HG03045 (cell line): Measurements from ENCODE around the gene PRKCE.

Experiments
- ATAC-seq: cut with Tn5 transposase; IDR thresholded peaks from one replicate; pipeline ENCODE4 v1.9.1; 2021; ENCODE audit warnings: mild to moderate bottlenecking, moderate library complexity; ENCODE audit not compliant: unreplicated experiment

The PRKCE gene

GRCh38 chr2:46091004-46091403 lies 439.5 kb downstream of the PRKCE start:
- no peak for ATAC-seq

DNA sequence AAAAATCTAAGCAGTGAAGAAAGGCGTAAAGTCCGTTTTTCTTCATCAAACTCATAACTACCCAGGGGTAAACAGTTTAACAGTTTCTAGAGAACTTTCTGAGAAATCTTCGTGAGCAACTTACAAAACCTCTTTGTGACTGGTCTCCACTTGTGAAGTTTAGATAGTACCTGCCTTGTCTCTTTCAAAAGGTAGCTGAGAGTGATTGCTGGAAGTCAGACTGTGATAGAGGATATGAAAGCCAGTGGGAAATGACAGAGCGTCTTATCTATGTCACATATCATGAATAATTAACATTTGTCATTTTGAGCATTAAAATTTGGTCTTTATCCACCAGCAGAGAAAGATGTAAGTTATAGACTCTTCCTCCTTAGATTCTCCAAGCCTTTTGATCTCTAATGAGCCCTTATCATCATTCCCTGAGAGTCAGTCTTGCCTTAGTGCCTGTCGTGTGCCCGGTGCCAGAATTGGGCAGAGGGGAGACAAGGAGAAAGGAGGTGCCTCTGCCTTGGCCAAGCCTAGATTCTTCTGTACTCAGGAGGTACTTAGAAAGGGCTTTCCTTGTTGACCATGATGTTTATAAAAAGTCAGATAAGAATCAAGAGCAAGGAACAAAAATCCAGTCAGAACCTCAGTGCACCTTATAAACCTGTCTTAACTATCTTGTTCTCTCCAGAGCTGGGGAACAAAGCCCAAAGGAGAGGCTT lies 440.6 kb downstream of the PRKCE start:
- no peak for ATAC-seq

GRCh38 chr2:46094689-46095088 lies 443.2 kb downstream of the PRKCE start:
- ATAC-seq, result no peak

- no peak for ATAC-seq
Measured at GRCh38 chr2:46095830-46096229, 444.4 kb downstream of the PRKCE start.

DNA sequence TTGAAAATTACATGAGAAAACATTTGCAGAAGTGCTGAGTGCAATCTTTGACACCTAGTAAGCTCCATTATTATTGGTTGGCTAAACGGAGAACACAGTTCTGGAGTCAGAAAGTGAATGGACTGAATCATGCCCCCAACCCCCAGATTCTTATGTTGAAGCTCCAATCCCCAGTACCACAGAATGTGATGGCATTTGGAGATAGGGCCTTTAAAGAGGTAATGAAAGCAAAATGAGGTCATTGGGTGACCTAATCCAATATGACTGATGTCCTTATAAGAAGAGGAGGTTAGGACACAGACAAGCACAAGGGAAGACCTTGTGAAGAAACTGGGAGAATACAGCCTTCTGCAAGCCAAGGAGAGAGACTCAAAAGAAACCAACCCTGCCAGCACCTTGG lies 444.8 kb downstream of the PRKCE start:
- no peak for ATAC-seq

GRCh38 chr2:46097714-46098480 lies 446.4 kb downstream of the PRKCE start:
- ATAC-seq, result no peak

DNA sequence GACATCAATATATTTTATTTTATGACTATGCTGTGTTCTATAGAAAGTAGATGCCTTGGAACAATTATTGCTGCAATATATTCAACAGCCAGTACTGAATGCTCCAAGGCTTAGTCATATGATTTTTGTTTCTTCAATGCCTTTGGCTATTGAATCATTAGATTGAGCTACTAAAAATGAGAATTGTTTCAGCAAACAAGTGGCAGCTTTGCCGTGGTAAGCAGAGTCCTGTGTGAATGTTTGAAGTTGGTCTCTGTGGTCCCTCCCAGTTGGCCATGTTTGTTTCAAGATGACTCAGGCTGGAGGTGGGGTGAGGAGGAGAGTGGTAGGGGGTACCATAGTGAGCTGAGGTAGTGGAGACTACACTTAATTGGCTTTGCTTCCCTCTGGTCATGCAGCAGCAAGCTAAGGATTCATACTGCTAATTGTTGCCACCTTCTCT lies 447.2 kb downstream of the PRKCE start:
- no peak for ATAC-seq

DNA sequence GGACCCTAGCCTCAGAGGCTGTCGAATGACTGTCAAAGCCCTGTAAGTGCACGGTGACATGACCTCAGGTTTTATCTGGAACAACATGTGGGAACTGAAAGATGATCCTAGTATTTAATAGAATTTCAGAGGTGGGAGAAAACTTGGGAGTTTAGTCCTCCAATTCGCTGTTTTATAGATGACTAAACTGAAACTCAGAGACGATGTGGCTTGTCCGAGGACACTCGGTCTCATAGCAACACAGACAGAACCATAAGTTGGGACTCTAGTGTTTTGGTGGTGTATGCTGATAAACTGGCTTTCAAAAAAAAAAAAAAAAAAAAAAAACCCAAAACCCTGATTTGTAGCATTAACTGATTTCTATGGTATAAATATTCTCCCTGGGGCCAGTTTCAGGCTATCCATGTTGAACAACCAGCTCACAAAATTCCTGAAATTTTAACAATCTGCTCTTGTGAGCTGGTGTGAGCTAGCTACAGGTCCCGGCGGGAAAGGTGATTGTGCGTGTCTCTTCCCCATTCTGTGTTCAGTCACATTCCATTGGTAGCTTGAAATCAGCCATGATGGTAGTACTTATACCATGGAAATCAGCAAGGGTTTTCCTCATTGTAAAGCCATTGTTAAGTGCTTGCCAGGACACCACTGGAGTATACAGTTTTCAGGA lies 450.2 kb downstream of the PRKCE start:
- ATAC-seq, result no peak

DNA sequence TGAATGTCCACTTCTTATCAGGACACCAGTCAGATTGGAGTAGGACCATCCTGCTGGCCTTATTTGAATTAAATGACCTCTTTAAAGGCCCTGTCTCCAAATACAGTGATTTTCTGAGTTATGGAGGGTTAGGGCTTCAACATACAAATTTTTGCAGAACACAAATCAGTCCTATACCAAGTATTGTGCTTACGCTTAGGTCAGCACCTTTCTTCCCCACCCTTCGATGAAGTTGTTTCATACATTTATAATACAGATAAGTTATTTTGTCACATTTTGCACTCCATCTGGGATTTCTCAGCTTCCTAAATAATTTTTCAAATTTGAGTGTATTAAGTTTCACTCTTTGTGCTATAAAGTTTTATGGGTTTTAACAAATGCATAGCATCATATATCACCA lies 455.2 kb downstream of the PRKCE start:
- no peak for ATAC-seq

DNA sequence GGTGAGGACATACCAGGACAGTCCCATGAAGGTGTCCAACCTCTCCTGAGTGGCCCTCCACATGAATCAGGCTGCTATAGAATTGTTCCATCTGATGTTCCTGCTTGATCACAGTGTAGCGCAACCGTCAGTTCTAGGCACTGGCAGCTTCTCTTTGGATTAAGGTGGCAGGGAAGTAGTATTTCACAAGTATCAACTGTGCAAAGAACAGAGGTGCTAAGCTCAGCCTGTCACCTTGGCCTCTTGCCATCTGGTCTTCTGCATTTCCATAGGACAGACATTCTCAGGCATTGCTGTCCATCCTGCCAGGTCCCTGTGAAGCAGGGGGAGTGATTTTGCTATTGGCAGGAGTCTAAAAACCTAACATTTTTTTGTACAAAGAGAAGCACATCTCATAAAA lies 463.5 kb downstream of the PRKCE start:
- no peak for ATAC-seq

GRCh38 chr2:46116150-46116549 lies 464.7 kb downstream of the PRKCE start:
- no peak for ATAC-seq

- no peak for ATAC-seq
Measured at GRCh38 chr2:46116553-46116991, 465.1 kb downstream of the PRKCE start.

DNA sequence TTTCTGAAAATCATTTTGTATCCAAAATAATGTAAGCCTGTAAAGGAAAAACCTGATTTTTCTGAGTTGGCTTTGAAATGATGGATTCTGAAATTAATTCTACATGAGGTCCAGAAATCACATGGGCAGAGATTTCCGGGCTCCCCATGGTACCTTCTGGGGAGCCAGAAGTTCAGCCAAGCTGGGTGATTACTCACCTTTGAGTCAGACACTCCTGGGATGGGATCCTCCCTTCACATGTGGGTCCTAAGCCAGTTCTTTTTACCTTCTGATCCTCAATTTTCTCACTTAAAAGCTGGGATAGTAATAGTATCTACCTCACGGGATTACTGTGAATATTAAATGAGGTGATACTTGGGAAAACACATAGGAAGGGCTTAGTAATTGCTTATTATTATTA lies 465.9 kb downstream of the PRKCE start:
- no peak for ATAC-seq

DNA sequence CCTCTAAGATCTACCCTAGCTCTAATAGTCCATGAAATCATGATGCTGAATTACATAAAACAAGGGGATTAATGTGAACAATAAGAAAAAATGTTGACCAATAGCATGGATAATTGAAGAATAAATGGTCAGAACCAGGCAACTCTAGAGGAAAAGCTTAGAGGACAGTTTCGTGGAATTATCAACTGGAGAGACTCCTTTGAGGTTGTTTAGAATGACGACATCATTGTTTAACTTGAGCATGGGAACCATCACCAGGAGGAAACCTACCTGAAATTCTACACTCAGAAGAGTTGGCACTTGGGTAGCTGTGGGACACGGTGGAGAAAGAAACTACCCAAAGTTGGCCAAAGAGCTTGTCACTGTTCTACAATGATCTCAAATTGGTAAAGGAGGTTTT lies 466.5 kb downstream of the PRKCE start:
- no peak for ATAC-seq

DNA sequence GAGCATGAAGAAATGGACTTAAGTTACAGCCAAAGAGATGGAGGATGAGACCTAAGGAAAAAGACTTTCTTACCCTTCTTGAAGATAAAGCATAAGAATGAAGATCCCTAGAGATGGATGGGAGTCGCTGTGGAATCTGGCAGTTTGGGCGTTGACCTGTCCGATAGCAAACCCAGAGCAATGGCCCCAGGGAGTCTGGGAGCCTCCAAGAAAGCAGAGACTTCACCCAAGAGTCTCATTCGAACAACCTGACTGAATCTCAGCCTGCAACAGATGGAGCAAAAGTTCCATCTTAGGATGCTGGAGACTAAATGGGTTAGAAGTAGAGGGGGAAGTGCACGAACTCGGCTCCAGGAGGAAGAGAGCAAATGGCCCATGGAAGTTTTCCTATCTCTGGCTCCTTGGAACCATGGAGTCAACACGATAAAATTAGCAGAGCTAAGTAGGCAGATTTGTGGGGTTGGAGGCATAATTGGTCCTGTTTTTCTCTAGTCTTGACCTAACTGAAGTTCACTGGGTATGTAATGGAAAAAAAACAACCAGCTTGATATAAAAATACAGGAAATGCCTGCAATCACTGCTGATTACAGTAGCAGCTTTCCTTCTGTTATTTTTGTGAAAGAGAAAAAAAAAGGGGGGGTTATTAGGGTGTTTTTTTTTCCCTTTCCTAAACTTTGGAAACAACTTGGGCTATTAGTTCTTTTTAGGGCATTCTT lies 467.3 kb downstream of the PRKCE start:
- ATAC-seq, result no peak

- no peak for ATAC-seq
Measured at GRCh38 chr2:46119453-46119852, 468.0 kb downstream of the PRKCE start.

GRCh38 chr2:46120792-46121555 lies 469.5 kb downstream of the PRKCE start:
- ATAC-seq, result no peak

DNA sequence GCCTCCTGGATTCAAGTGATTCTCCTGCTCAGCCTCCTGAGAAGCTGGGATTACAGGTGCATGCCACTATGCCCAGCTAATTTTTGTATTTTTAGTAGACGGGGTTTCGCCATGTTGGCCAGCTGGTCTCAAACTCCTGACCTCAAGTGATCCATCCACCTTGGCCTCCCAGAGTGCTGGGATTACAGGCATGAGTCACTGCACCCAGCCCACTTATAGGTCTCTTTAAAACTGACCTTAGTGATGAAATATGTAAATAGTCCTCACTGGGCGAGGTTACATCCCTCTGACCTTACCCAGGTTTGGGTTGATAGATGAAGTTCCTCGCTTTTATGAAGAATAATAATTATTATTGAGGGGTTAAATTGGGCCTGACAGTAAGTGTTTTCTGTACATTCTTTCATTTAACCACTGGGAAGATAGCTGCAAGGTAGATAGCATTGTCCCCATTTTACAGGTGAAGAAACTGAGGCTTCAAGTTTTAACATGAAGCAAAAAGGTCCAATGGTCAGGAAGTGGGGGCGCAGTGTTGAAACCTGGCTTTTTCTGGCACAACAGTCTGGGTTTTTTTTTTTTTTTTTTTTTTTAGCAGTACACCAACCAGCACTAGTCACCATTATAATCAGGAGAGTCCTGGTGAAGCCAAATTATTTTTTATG lies 471.0 kb downstream of the PRKCE start:
- no peak for ATAC-seq

DNA sequence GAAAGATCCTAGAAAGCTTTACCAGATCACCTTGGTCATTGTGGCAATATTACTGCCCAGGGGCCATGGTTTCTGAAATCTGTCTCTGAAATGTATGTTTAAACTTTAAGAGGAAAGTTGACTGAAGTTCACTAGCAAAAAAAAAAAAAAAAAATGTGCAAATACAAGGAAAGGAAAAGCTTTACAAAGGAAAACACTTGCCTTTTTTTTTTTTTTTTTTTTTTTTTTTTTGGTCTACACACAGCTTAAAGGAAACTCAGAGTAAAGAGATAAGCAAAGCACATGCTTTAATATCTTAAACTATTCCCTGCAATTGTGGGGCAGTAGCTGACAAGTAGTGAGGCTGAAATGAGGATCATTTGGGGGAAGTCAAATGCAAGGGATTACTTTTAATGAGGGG lies 471.5 kb downstream of the PRKCE start:
- no peak for ATAC-seq

- no peak for ATAC-seq
Measured at GRCh38 chr2:46125798-46126197, 474.3 kb downstream of the PRKCE start.
